Measurements from ENCODE around the gene SETD2. TPM values are rescaled to one million over a fixed set of nuclear protein-coding genes. Genes with fewer than 3 reads are reported as not detected.

Gene SETD2
- total RNA-seq, 2 experiments from 2014 or later: 55.7 to 74.5 TPM

GRCh38 chr3:47000922-47001730 lies 162.8 kb downstream of the SETD2 start:
- H4K20me1 ChIP-seq (ENCODE audit: insufficient read depth, low read length): no peaks in the 10 kb centered on the region
- H3K9me2 ChIP-seq (ENCODE audit: insufficient read depth, low read length): no peaks in the 10 kb centered on the region
- intact Hi-C loops (cut with micrococcal nuclease; ENCODE audit: unreplicated experiment): no loop called here
- ChIA-PET CTCF (ENCODE audit: unreplicated experiment) (no interaction called here), POLR2A (no interaction called here)
- DNase-seq (ENCODE audit: low spot score): no peak
- H3K27ac ChIP-seq (ENCODE audit: low read depth, low read length, poor library complexity, severe bottlenecking): no peak overlapping the region
- no peak overlapping the region for H3K4me3 ChIP-seq (ENCODE audit: low read depth, low read length, poor library complexity, severe bottlenecking)
- H3K4me2 ChIP-seq (ENCODE audit: low read length): no peak overlapping the region
- no peak for TF ChIP-seq EZH2phosphoT487 (IDR thresholded peaks at IDR 0.05; ENCODE audit: borderline replicate concordance, low read depth, low read length)
- TF ChIP-seq, protein P1, sequence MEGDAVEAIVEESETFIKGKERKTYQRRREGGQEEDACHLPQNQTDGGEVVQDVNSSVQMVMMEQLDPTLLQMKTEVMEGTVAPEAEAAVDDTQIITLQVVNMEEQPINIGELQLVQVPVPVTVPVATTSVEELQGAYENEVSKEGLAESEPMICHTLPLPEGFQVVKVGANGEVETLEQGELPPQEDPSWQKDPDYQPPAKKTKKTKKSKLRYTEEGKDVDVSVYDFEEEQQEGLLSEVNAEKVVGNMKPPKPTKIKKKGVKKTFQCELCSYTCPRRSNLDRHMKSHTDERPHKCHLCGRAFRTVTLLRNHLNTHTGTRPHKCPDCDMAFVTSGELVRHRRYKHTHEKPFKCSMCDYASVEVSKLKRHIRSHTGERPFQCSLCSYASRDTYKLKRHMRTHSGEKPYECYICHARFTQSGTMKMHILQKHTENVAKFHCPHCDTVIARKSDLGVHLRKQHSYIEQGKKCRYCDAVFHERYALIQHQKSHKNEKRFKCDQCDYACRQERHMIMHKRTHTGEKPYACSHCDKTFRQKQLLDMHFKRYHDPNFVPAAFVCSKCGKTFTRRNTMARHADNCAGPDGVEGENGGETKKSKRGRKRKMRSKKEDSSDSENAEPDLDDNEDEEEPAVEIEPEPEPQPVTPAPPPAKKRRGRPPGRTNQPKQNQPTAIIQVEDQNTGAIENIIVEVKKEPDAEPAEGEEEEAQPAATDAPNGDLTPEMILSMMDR (conservative IDR thresholded peaks at IDR 0.05; ENCODE audit: low read length): no peak
- BruUV-seq (replicated peaks): no TSS peak
- no peaks in the 10 kb centered on the region for H3K4me1 ChIP-seq (ENCODE audit: insufficient read depth, low read length, poor library complexity, severe bottlenecking)
- H3K9me3 ChIP-seq (ENCODE audit: low read length): no peaks in the 10 kb centered on the region
- H3K36me3 ChIP-seq (ENCODE audit: insufficient read depth, low read length): peaks cover 78% of the 10 kb centered on the region
- no peak overlapping the region for H2AFZ ChIP-seq (ENCODE audit: low read length)
- no peaks in the 10 kb centered on the region for H3K79me2 ChIP-seq (ENCODE audit: insufficient read depth, low read depth, low read length)

DNA sequence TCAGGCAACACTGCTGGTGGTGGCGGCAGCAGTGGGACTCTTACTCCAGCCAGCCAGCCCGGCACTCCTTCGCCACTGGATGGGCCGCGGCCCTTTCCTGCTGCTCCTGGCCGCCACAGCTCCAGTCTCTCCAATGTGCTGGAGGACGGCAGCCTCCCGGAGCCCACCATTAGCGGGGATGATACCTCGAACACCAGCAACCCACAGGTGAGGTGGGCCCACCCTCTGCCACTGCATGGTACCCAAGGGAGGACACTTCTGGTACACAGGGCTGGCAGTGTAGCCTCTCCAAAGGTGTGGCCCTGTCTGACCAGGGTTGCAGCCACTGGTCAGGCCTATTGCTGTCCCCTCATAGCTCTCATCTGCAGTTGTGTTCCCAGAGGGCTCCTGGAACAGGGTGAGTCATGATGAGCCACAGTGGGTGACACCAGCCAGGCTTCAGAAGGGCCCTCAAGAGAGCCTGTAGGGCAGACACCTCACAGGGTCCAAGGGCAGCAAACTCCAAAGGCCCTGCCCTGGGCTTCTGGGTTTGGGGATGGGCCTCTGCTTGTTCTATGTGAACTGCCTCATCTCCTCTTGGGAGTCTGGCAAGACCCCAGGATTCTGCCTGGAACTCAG lies 163.6 kb downstream of the SETD2 start:
- Histone ChIP-seq H3K27ac (ENCODE audit: low read depth, low read length, poor library complexity, severe bottlenecking) (no peak overlapping the region), H3K4me3 (ENCODE audit: low read depth, low read length, poor library complexity, severe bottlenecking) (no peak overlapping the region), H3K79me2 (ENCODE audit: insufficient read depth, low read depth, low read length) (no peaks in the 10 kb centered on the region), H3K36me3 (ENCODE audit: insufficient read depth, low read length) (peaks cover 77% of the 10 kb centered on the region), H4K20me1 (ENCODE audit: insufficient read depth, low read length) (no peaks in the 10 kb centered on the region), H3K4me1 (ENCODE audit: insufficient read depth, low read length, poor library complexity, severe bottlenecking) (no peaks in the 10 kb centered on the region), H2AFZ (ENCODE audit: low read length) (no peak overlapping the region), H3K9me2 (ENCODE audit: insufficient read depth, low read length) (no peaks in the 10 kb centered on the region), H3K4me2 (ENCODE audit: low read length) (no peak overlapping the region), H3K9me3 (ENCODE audit: low read length) (no peaks in the 10 kb centered on the region)
- ChIA-PET CTCF (ENCODE audit: unreplicated experiment) (interaction anchor here (1.0 kb wide), 1 partner anchor 74 kb away, joined by 3 read pairs; no protein-coding TSS in a partner anchor), POLR2A (no interaction called here)
- intact Hi-C loops (cut with micrococcal nuclease; ENCODE audit: unreplicated experiment): no loop called here
- TF ChIP-seq, protein P1 (conservative IDR thresholded peaks at IDR 0.05; ENCODE audit: low read length): no peak
- TF ChIP-seq EZH2phosphoT487 (IDR thresholded peaks at IDR 0.05; ENCODE audit: borderline replicate concordance, low read depth, low read length): no peak
- BruUV-seq (replicated peaks): no TSS peak
- DNase-seq (ENCODE audit: low spot score): no peak
